Liver (tissue), 9 donors: Measurements from ENCODE around the gene ATP2B2. TPM values are rescaled to one million over a fixed set of nuclear protein-coding genes. Genes with fewer than 3 reads are reported as not detected.

Experiments
- DNase-seq: peaks from one replicate; pipeline ENCODE4 v3.0.0-alpha.2; 2017; ENCODE audit warnings: low spot score
- H3K27ac ChIP-seq, 2 donors: one replicate each; pipeline ENCODE4 v1.7.0; 2013; ENCODE audit warnings: inconsistent platforms in 2 of 2, low read length in 2 of 2, control low read depth in 1 of 2, low read depth in 1 of 2, mild to moderate bottlenecking in 1 of 2
- H3K27me3 ChIP-seq, 4 donors: one replicate each; pipeline versions ENCODE4 v1.6.1 to v1.7.0; 2013; ENCODE audit warnings: low read length in 3 of 4, inconsistent platforms in 1 of 4, mild to moderate bottlenecking in 1 of 4, moderate library complexity in 1 of 4; ENCODE audit not compliant: control insufficient read depth in 4 of 4, insufficient read depth in 4 of 4
- H3K36me3 ChIP-seq, 4 donors: one replicate each; pipeline versions ENCODE4 v1.6.1 to v1.7.0; 2013; ENCODE audit warnings: low read length in 3 of 4, mild to moderate bottlenecking in 3 of 4, low read depth in 1 of 4, moderate library complexity in 1 of 4; ENCODE audit not compliant: control insufficient read depth in 4 of 4, insufficient read depth in 3 of 4
- H3K4me1 ChIP-seq, 4 donors: one replicate each; pipeline versions ENCODE4 v1.6.1 to v1.7.0; 2013; ENCODE audit warnings: low read length in 3 of 4, mild to moderate bottlenecking in 3 of 4, moderate library complexity in 1 of 4; ENCODE audit not compliant: control insufficient read depth in 4 of 4, insufficient read depth in 4 of 4
- H3K4me3 ChIP-seq, 3 donors: one replicate each; pipeline versions ENCODE4 v1.6.1 to v1.7.0; 2013; ENCODE audit warnings: low read length in 3 of 3, control low read depth in 1 of 3, low read depth in 1 of 3, mild to moderate bottlenecking in 1 of 3
- H3K9ac ChIP-seq, 2 donors: one replicate each; pipeline ENCODE4 v1.7.0; 2013; ENCODE audit warnings: low read length in 2 of 2, mild to moderate bottlenecking in 2 of 2, moderate library complexity in 2 of 2, control low read depth in 1 of 2, low read depth in 1 of 2
- H3K9me3 ChIP-seq, 4 donors: one replicate each; pipeline versions ENCODE4 v1.6.1 to v1.7.0; 2013; ENCODE audit warnings: low read length in 3 of 4; ENCODE audit not compliant: control insufficient read depth in 4 of 4
- ATF3 ChIP-seq: IDR thresholded peaks from 2 replicates; pipeline ENCODE4 v1.6.1; 2016; ENCODE audit warnings: antibody characterized with exemption
- CTCF ChIP-seq: fragments of 150-350 bp; IDR thresholded peaks from 2 replicates; pipeline ENCODE4 v1.5.1; 2017; ENCODE audit warnings: improper control_type of control experiment, low read depth, low read length; ENCODE audit not compliant: missing input control
- EGR1 ChIP-seq, 2 donors: IDR thresholded peaks; 2 replicates each; pipeline ENCODE4 v1.6.1; 2016 to 2018; ENCODE audit warnings: antibody characterized with exemption in 2 of 2, low read depth in 2 of 2
- FOXA1 ChIP-seq: IDR thresholded peaks from 2 replicates; pipeline ENCODE4 v1.6.1; 2016; ENCODE audit warnings: antibody characterized with exemption
- FOXA2 ChIP-seq: IDR thresholded peaks from 2 replicates; pipeline ENCODE4 v1.6.1; 2016; ENCODE audit warnings: antibody characterized with exemption
- GABPA ChIP-seq, 2 donors: IDR thresholded peaks in 1 of 2; conservative IDR thresholded peaks in 1 of 2; 2 replicates each; pipeline ENCODE4 v1.6.1; 2016; ENCODE audit warnings: antibody characterized with exemption in 2 of 2, mild to moderate bottlenecking in 1 of 2, moderate library complexity in 1 of 2
- HNF4A ChIP-seq, 2 donors: conservative IDR thresholded peaks; 2 replicates each; pipeline ENCODE4 v1.6.1; 2016; ENCODE audit warnings: antibody characterized with exemption in 2 of 2, mild to moderate bottlenecking in 2 of 2
- HNF4G ChIP-seq: IDR thresholded peaks from 2 replicates; pipeline ENCODE4 v1.6.1; 2016; ENCODE audit warnings: antibody characterized with exemption
- JUND ChIP-seq, 2 donors: IDR thresholded peaks; 2 replicates each; pipeline ENCODE4 v1.6.1; 2016; ENCODE audit warnings: antibody characterized with exemption in 2 of 2
- MAX ChIP-seq: IDR thresholded peaks from 2 replicates; pipeline ENCODE4 v1.6.1; 2016; ENCODE audit warnings: antibody characterized with exemption
- NR2F2 ChIP-seq: IDR thresholded peaks from 2 replicates; pipeline ENCODE4 v1.6.1; 2016; ENCODE audit warnings: antibody characterized with exemption
- RAD21 ChIP-seq, 2 donors: IDR thresholded peaks; 2 replicates each; pipeline ENCODE4 v1.6.1; 2016; ENCODE audit warnings: antibody characterized with exemption in 2 of 2, mild to moderate bottlenecking in 2 of 2
- REST ChIP-seq: IDR thresholded peaks from 2 replicates; pipeline ENCODE4 v1.6.1; 2016; ENCODE audit warnings: antibody characterized with exemption, mild to moderate bottlenecking
- RXRA ChIP-seq, 2 donors: IDR thresholded peaks; 2 replicates each; pipeline ENCODE4 v1.6.1; 2017 to 2018; ENCODE audit warnings: antibody characterized with exemption in 2 of 2, mild to moderate bottlenecking in 1 of 2
- SP1 ChIP-seq: IDR thresholded peaks from 2 replicates; pipeline ENCODE4 v1.6.1; 2018; ENCODE audit warnings: antibody characterized with exemption, mild to moderate bottlenecking
- TAF1 ChIP-seq: conservative IDR thresholded peaks from 2 replicates; pipeline ENCODE4 v1.6.1; 2016; ENCODE audit warnings: antibody characterized with exemption, mild to moderate bottlenecking
- YY1 ChIP-seq: IDR thresholded peaks from 2 replicates; pipeline ENCODE4 v1.6.1; 2016; ENCODE audit warnings: antibody characterized with exemption, mild to moderate bottlenecking
- ZBTB33 ChIP-seq: IDR thresholded peaks from 2 replicates; pipeline ENCODE4 v1.6.1; 2016; ENCODE audit warnings: antibody characterized with exemption
- WGBS: extraction: QIAGEN DNeasy Blood & Tissue Kit; methylation state at CpG from one replicate; pipeline ENCODE4 v1.1.7; 2013; 5-methylcytosine and 5-hydroxymethylcytosine counted together
- polyA plus RNA-seq, 2 donors: library from polyadenylated mRNA; stranded (reverse) in 1 of 2; unstranded in 1 of 2; fragments of 200-250 nt in 1 of 2; fragments of >200 nt in 1 of 2; fragmentation: Nextera tagmentation in 1 of 2; extraction: Ambion mirVana in 1 of 2; gene quantifications; one replicate each; pipeline versions ENCODE4 v1.2.1 to v1.2.3, GENCODE V29; 2013 to 2015
- total RNA-seq, 2 donors: library from RNA; depleted of rRNA; stranded (reverse); fragments of >200 nt; gene quantifications; one replicate each; pipeline ENCODE4 v1.2.3, GENCODE V29; 2014
- donor health status: healthy.
- donor health status: healthy.
- donor health status: healthy.
- donor health status: healthy.
- donor health status: healthy.

Gene ATP2B2
- total and polyA plus RNA-seq, 4 donors = 10.4 to 27.8 (median 20.7) TPM

DNA sequence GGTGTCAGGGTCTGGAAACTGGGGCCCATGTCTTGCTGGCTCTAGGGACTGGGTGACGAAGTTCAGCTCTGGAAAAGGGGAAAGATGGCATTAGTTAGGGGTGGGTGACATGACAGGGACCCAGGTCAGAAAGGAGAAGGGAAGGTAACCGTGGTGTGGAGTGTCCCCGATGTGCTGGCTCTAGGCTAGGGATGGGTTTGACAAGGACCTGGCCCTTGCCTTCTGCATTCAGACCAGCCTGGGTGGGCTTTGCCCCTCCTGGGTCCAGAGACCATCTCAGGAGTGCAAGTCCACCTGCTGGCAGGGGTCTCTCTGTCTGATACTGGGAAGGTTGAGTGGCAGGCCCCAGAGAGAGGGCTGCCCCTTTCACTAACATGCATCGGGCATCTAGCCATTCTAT is 28.7 kb upstream of the ATP2B2 start:
- TF ChIP-seq CTCF (no peak), JUND (IDR thresholded peaks at IDR 0.05) (no peak), FOXA1 (no peak), TAF1 (no peak), HNF4G (no peak), ZBTB33 (no peak), SP1 (no peak), HNF4A (conservative IDR thresholded peaks at IDR 0.05) (no peak), ATF3 (no peak), REST (no peak), RAD21 (IDR thresholded peaks at IDR 0.05) (no peak), EGR1 (IDR thresholded peaks at IDR 0.05; ENCODE audit: low read depth in 2 of 2) (no peak), MAX (no peak), GABPA (IDR thresholded peaks at IDR 0.05 in 1 of 2, conservative IDR thresholded peaks at IDR 0.05 in 1 of 2) (no peak), RXRA (IDR thresholded peaks at IDR 0.05) (no peak), YY1 (no peak), FOXA2 (no peak), NR2F2 (no peak)
- H3K27ac ChIP-seq = no peak overlapping the region
- H3K27me3 ChIP-seq = no peaks in the 10 kb centered on the region
- H3K9ac ChIP-seq = no peak overlapping the region
- H3K9me3 ChIP-seq = no peaks in the 10 kb centered on the region
- no peak overlapping the region for H3K4me3 ChIP-seq
- DNase-seq = peak; percentile 17
- H3K36me3 ChIP-seq = no peaks in the 10 kb centered on the region
- 84% methylated on average over 4 of the region's 4 CpGs for WGBS
- no peaks in the 10 kb centered on the region for H3K4me1 ChIP-seq

- Histone ChIP-seq H3K27me3 (no peaks in the 10 kb centered on the region), H3K4me1 (no peaks in the 10 kb centered on the region), H3K9ac (no peak overlapping the region), H3K36me3 (no peaks in the 10 kb centered on the region), H3K4me3 (no peak overlapping the region), H3K27ac (no peak overlapping the region), H3K9me3 (no peaks in the 10 kb centered on the region)
- no peak for TF ChIP-seq RXRA (IDR thresholded peaks at IDR 0.05)
- no peak for TF ChIP-seq ZBTB33
- no peak for TF ChIP-seq ATF3
- TF ChIP-seq TAF1 = no peak
- no peak for TF ChIP-seq FOXA1
- TF ChIP-seq MAX = no peak
- no peak for TF ChIP-seq HNF4A (conservative IDR thresholded peaks at IDR 0.05)
- TF ChIP-seq CTCF = no peak
- no peak for TF ChIP-seq RAD21 (IDR thresholded peaks at IDR 0.05)
- no peak for TF ChIP-seq HNF4G
- no peak for DNase-seq
Measured at GRCh38 chr3:10533737-10534023, 28.3 kb upstream of the ATP2B2 start.
